ENCODE data around the gene BBOF1. TPM values are rescaled to one million over a fixed set of nuclear protein-coding genes. Genes with fewer than 3 reads are reported as not detected.

Gene BBOF1
- total RNA-seq, 3 donors from 2014 or later (not counting 1 experiment from before 2014, with no cell fraction given): 3.1 to 3.6 (median 3.2) TPM

- no peaks in the 10 kb centered on the region for H3K27me3 ChIP-seq (ENCODE audit: control insufficient read depth, insufficient read depth, low read length)
- intact Hi-C loops (cut with micrococcal nuclease): no loop called here
- Mint-ChIP-seq H3K27me3 (ENCODE audit: low read depth in 2 of 2) (no peaks in the 10 kb centered on the region), H3K4me1 (peaks cover 29 to 40% of the 10 kb centered on the region in 2 donors), H3K4me3 (no peak overlapping the region), H3K27ac (no peak overlapping the region), H3K36me3 (no peaks in the 10 kb centered on the region), H3K9me3 (no peaks in the 10 kb centered on the region)
- peaks cover 11% of the 10 kb centered on the region for H3K4me1 ChIP-seq (ENCODE audit: control insufficient read depth, insufficient read depth, low read length)
- ATAC-seq (no peak), DNase-seq (no peak)
- TF ChIP-seq CTCF (IDR thresholded peaks at IDR 0.05): no peak
- H3K36me3 ChIP-seq (ENCODE audit: control insufficient read depth, insufficient read depth, low read length): no peaks in the 10 kb centered on the region
- no peak overlapping the region for H3K27ac ChIP-seq (ENCODE audit: low read length)
- H3K9me3 ChIP-seq (ENCODE audit: control insufficient read depth, insufficient read depth, low read length): no peaks in the 10 kb centered on the region
- no peak overlapping the region for H3K4me3 ChIP-seq (ENCODE audit: low read length)
- 97% methylated on average over 3 of the region's 3 CpGs for WGBS (ENCODE audit: insufficient coverage)
These were observed 62.3 kb downstream of the BBOF1 start for GRCh38 chr14:74081491-74081890.

GRCh38 chr14:74083161-74083560, 64.0 kb downstream of the BBOF1 start:
- no peak overlapping the region for H3K4me3 ChIP-seq (ENCODE audit: low read length)
- WGBS (ENCODE audit: insufficient coverage): 100% methylated on average over 2 of the region's 3 CpGs
- H3K27me3 ChIP-seq (ENCODE audit: control insufficient read depth, insufficient read depth, low read length): no peaks in the 10 kb centered on the region
- H3K27ac ChIP-seq (ENCODE audit: low read length): no peak overlapping the region
- peaks cover 11% of the 10 kb centered on the region for H3K4me1 ChIP-seq (ENCODE audit: control insufficient read depth, insufficient read depth, low read length)
- DNase-seq: peak in 1 of 2 donors; percentile 4
- H3K9me3 Mint-ChIP-seq: no peaks in the 10 kb centered on the region
- ATAC-seq: no peak
- no peaks in the 10 kb centered on the region for H3K27me3 Mint-ChIP-seq (ENCODE audit: low read depth in 2 of 2)
- H3K4me1 Mint-ChIP-seq: peaks cover 29 to 40% of the 10 kb centered on the region in 2 donors
- no peaks in the 10 kb centered on the region for H3K36me3 Mint-ChIP-seq
- H3K36me3 ChIP-seq (ENCODE audit: control insufficient read depth, insufficient read depth, low read length): no peaks in the 10 kb centered on the region
- H3K9me3 ChIP-seq (ENCODE audit: control insufficient read depth, insufficient read depth, low read length): no peaks in the 10 kb centered on the region
- TF ChIP-seq CTCF (IDR thresholded peaks at IDR 0.05): no peak
- H3K27ac Mint-ChIP-seq: peak overlapping the region; percentile 92 to 96
- peak overlapping the region; percentile 99 for H3K4me3 Mint-ChIP-seq
- intact Hi-C loops (cut with micrococcal nuclease): no loop called here

GRCh38 chr14:74083784-74084276, 64.7 kb downstream of the BBOF1 start:
- WGBS (ENCODE audit: insufficient coverage): 2% methylated on average over 11 of the region's 15 CpGs
- Histone ChIP-seq H3K4me3 (ENCODE audit: low read length) (peak overlapping the region; percentile 68), H3K27me3 (ENCODE audit: control insufficient read depth, insufficient read depth, low read length) (no peaks in the 10 kb centered on the region), H3K9me3 (ENCODE audit: control insufficient read depth, insufficient read depth, low read length) (no peaks in the 10 kb centered on the region), H3K27ac (ENCODE audit: low read length) (peak overlapping the region; percentile 59), H3K36me3 (ENCODE audit: control insufficient read depth, insufficient read depth, low read length) (no peaks in the 10 kb centered on the region), H3K4me1 (ENCODE audit: control insufficient read depth, insufficient read depth, low read length) (peaks cover 11% of the 10 kb centered on the region)
- Mint-ChIP-seq H3K4me3 (peak overlapping the region; percentile 99), H3K4me1 (peaks cover 33 to 44% of the 10 kb centered on the region in 2 donors), H3K27ac (peak overlapping the region; percentile 92 to 96), H3K36me3 (no peaks in the 10 kb centered on the region), H3K27me3 (ENCODE audit: low read depth in 2 of 2) (no peaks in the 10 kb centered on the region), H3K9me3 (peaks cover 0 to 1% of the 10 kb centered on the region in 2 donors)
- ATAC-seq (no peak), DNase-seq (no peak)
- intact Hi-C loops (cut with micrococcal nuclease): loop anchor here (2.0 kb wide), 2 partner anchors 65 to 409 kb away; partner anchors contain the start of genes BBOF1, ENTPD5, ISCA2 and NPC2
- no peak for TF ChIP-seq CTCF (IDR thresholded peaks at IDR 0.05)
